Memory B cell (primary cell): ENCODE data around the gene CHCHD6.

Experiments used
- ATAC-seq: fragments of 150-1000 bp; cut with Tn5 transposase; 2 replicates; pipeline ENCODE4 v1.10.0; 2021; ENCODE audit warnings: low read depth, mild to moderate bottlenecking, moderate library complexity
- DNase-seq, 2 donors: peaks; one replicate each; pipeline ENCODE4 v3.0.0; 2022; ENCODE audit warnings: low spot score in 2 of 2
- H3K27ac Mint-ChIP-seq: one replicate; pipeline ENCODE4 v1.8.0; 2022; ENCODE audit warnings: mild to moderate bottlenecking, moderate library complexity, mixed read lengths
- H3K27me3 Mint-ChIP-seq: one replicate; pipeline ENCODE4 v1.8.0; 2022; ENCODE audit warnings: mixed read lengths
- H3K36me3 Mint-ChIP-seq: one replicate; pipeline ENCODE4 v1.8.0; 2022; ENCODE audit warnings: mild to moderate bottlenecking, mixed read lengths
- H3K4me1 Mint-ChIP-seq: one replicate; pipeline ENCODE4 v1.8.0; 2022; ENCODE audit warnings: mixed read lengths
- H3K4me3 Mint-ChIP-seq: one replicate; pipeline ENCODE4 v1.8.0; 2022; ENCODE audit warnings: mild to moderate bottlenecking, moderate library complexity, mixed read lengths
- H3K9me3 Mint-ChIP-seq: one replicate; pipeline ENCODE4 v1.8.0; 2022; ENCODE audit warnings: mixed read lengths

Gene CHCHD6

GRCh38 chr3:126703512-126704493 lies at the start of gene CHCHD6:
Gene CHCHD6 (plus strand): TSS chr3:126704240. CDS start chr3:126704313, 73 bp downstream.
- Mint-ChIP-seq H3K9me3 (no peaks in the 10 kb centered on the region), H3K36me3 (peaks cover 3% of the 10 kb centered on the region), H3K4me3 (peak within 1 kb of the TSS; percentile 98), H3K27me3 (peaks cover 9% of the 10 kb centered on the region), H3K4me1 (peaks cover 17% of the 10 kb centered on the region), H3K27ac (peak within 1 kb of the TSS; percentile 87)
- peak; percentile 96 for ATAC-seq
- peak; percentile 97 to 98 for DNase-seq

GRCh38 chr3:126654571-126655383 lies 49.3 kb upstream of the CHCHD6 start, which contains the start of gene TXNRD3:
Gene TXNRD3 (minus strand): TSS chr3:126655124.
- H3K27me3 Mint-ChIP-seq: peaks cover 14% of the 10 kb centered on the region
- DNase-seq (peak; percentile 39 to 43), ATAC-seq (peak; percentile 88)
- H3K4me1 Mint-ChIP-seq: peaks cover 2% of the 10 kb centered on the region
- no peaks in the 10 kb centered on the region for H3K36me3 Mint-ChIP-seq
- peaks cover 1% of the 10 kb centered on the region for H3K9me3 Mint-ChIP-seq
- H3K27ac Mint-ChIP-seq: no peak within 1 kb of the TSS
- H3K4me3 Mint-ChIP-seq: peak within 1 kb of the TSS; percentile 85

- DNase-seq (no peak), ATAC-seq (no peak)
- Mint-ChIP-seq H3K27ac (no peak overlapping the region), H3K4me3 (no peak overlapping the region), H3K27me3 (peaks cover 11% of the 10 kb centered on the region), H3K9me3 (peaks cover 1% of the 10 kb centered on the region), H3K4me1 (peaks cover 2% of the 10 kb centered on the region), H3K36me3 (no peaks in the 10 kb centered on the region)
Measured at GRCh38 chr3:126655887-126656286, 48.2 kb upstream of the CHCHD6 start.

- Mint-ChIP-seq H3K9me3 (peaks cover 1% of the 10 kb centered on the region), H3K36me3 (no peaks in the 10 kb centered on the region), H3K27ac (no peak overlapping the region), H3K4me3 (no peak overlapping the region), H3K4me1 (peaks cover 2% of the 10 kb centered on the region), H3K27me3 (peaks cover 11% of the 10 kb centered on the region)
- ATAC-seq (no peak), DNase-seq (no peak)
Measured at GRCh38 chr3:126656371-126657134, 47.5 kb upstream of the CHCHD6 start.

GRCh38 chr3:126657901-126658300 lies 46.1 kb upstream of the CHCHD6 start:
- Mint-ChIP-seq H3K27ac (no peak overlapping the region), H3K4me1 (peaks cover 2% of the 10 kb centered on the region), H3K4me3 (no peak overlapping the region), H3K9me3 (peaks cover 1% of the 10 kb centered on the region), H3K36me3 (no peaks in the 10 kb centered on the region), H3K27me3 (peaks cover 11% of the 10 kb centered on the region)
- no peak for DNase-seq
- ATAC-seq: no peak

- Mint-ChIP-seq H3K4me3 (no peak overlapping the region), H3K4me1 (peaks cover 2% of the 10 kb centered on the region), H3K9me3 (peaks cover 1% of the 10 kb centered on the region), H3K27ac (no peak overlapping the region), H3K36me3 (no peaks in the 10 kb centered on the region), H3K27me3 (peaks cover 10% of the 10 kb centered on the region)
- DNase-seq: no peak
- no peak for ATAC-seq
Measured at GRCh38 chr3:126658584-126658983, 45.5 kb upstream of the CHCHD6 start.

- ATAC-seq: no peak
- Mint-ChIP-seq H3K9me3 (peaks cover 1% of the 10 kb centered on the region), H3K27me3 (peaks cover 12% of the 10 kb centered on the region)
Measured at GRCh38 chr3:126659915-126660886, 43.8 kb upstream of the CHCHD6 start.

GRCh38 chr3:126661532-126662364 lies 42.3 kb upstream of the CHCHD6 start:
- peaks cover 15% of the 10 kb centered on the region for H3K27me3 Mint-ChIP-seq
- H3K9me3 Mint-ChIP-seq: peaks cover 1% of the 10 kb centered on the region
- no peaks in the 10 kb centered on the region for H3K36me3 Mint-ChIP-seq
- H3K4me1 Mint-ChIP-seq: peaks cover 8% of the 10 kb centered on the region
- no peak overlapping the region for H3K4me3 Mint-ChIP-seq
- no peak for ATAC-seq
- no peak for DNase-seq
- no peak overlapping the region for H3K27ac Mint-ChIP-seq

More at GRCh38 chr3:126659915-126660886, 43.8 kb upstream of the CHCHD6 start:
- no peak overlapping the region for H3K4me3 Mint-ChIP-seq
- no peak for DNase-seq
- no peaks in the 10 kb centered on the region for H3K36me3 Mint-ChIP-seq
- H3K4me1 Mint-ChIP-seq: peaks cover under 1% of the 10 kb centered on the region
- H3K27ac Mint-ChIP-seq: no peak overlapping the region

GRCh38 chr3:126663257-126663656 lies 40.8 kb upstream of the CHCHD6 start:
- Mint-ChIP-seq H3K27ac (no peak overlapping the region), H3K4me3 (no peak overlapping the region), H3K27me3 (peaks cover 10% of the 10 kb centered on the region), H3K36me3 (no peaks in the 10 kb centered on the region), H3K4me1 (peaks cover 8% of the 10 kb centered on the region), H3K9me3 (peaks cover under 1% of the 10 kb centered on the region)
- ATAC-seq (no peak), DNase-seq (no peak)

- ATAC-seq: no peak
- Mint-ChIP-seq H3K27me3 (peaks cover 10% of the 10 kb centered on the region), H3K9me3 (no peaks in the 10 kb centered on the region), H3K4me1 (peaks cover 8% of the 10 kb centered on the region), H3K27ac (no peak overlapping the region), H3K36me3 (no peaks in the 10 kb centered on the region), H3K4me3 (no peak overlapping the region)
- no peak for DNase-seq
Measured at GRCh38 chr3:126663750-126664149, 40.3 kb upstream of the CHCHD6 start.

- Mint-ChIP-seq H3K27me3 (peaks cover 8% of the 10 kb centered on the region), H3K36me3 (no peaks in the 10 kb centered on the region), H3K4me3 (no peak overlapping the region), H3K9me3 (peaks cover 1% of the 10 kb centered on the region), H3K4me1 (peaks cover 8% of the 10 kb centered on the region), H3K27ac (no peak overlapping the region)
- ATAC-seq (no peak), DNase-seq (no peak)
Measured at GRCh38 chr3:126664591-126665214, 39.3 kb upstream of the CHCHD6 start.
